ENCODE data around the gene CEACAM5.

Gene CEACAM5

GRCh38 chr19:41771410-41771809, 63.0 kb downstream of the CEACAM5 start:
- FAIRE-seq (no peak), DNase-seq (ENCODE audit: insufficient read length, low spot score) (no peak)

GRCh38 chr19:41774515-41774980, 66.1 kb downstream of the CEACAM5 start:
- no peak for TF ChIP-seq POLR2A (IDR thresholded peaks at IDR 0.05; ENCODE audit: low read depth, low read length)
- DNase-seq (ENCODE audit: insufficient read length, low spot score) (no peak), FAIRE-seq (no peak)

More at GRCh38 chr19:41771410-41771809, 63.0 kb downstream of the CEACAM5 start:
- no peak for TF ChIP-seq POLR2A (IDR thresholded peaks at IDR 0.05; ENCODE audit: low read depth, low read length)

- FAIRE-seq (no peak), DNase-seq (ENCODE audit: insufficient read length, low spot score) (no peak)
- TF ChIP-seq POLR2A (IDR thresholded peaks at IDR 0.05; ENCODE audit: low read depth, low read length): no peak
These were observed 68.3 kb downstream of the CEACAM5 start for GRCh38 chr19:41776700-41777099.

Measured in H54 (cell line).